GM19193 (cell line): Measurements from ENCODE around the gene CADM4.

ENCODE experiments used
- POLR2A ChIP-seq: IDR thresholded peaks from 4 replicates; pipeline ENCODE4 v1.6.1; 2011; ENCODE audit not compliant: insufficient read depth, insufficient read length; ENCODE audit errors: extremely low read depth

CADM4 gene

GRCh38 chr19:43589277-43589676, 50.4 kb downstream of the CADM4 start:
- no peak for TF ChIP-seq POLR2A

- TF ChIP-seq POLR2A, result no peak
These were observed 53.3 kb downstream of the CADM4 start for GRCh38 chr19:43586346-43586745.

- no peak for TF ChIP-seq POLR2A
These were observed 55.2 kb downstream of the CADM4 start for GRCh38 chr19:43584484-43584883.

GRCh38 chr19:43582495-43582894, 57.2 kb downstream of the CADM4 start:
- TF ChIP-seq POLR2A, result no peak

GRCh38 chr19:43581467-43581866, 58.2 kb downstream of the CADM4 start:
- no peak for TF ChIP-seq POLR2A

- no peak for TF ChIP-seq POLR2A
These were observed 60.9 kb downstream of the CADM4 start for GRCh38 chr19:43578787-43579186.

GRCh38 chr19:43575955-43576878, 63.4 kb downstream of the CADM4 start:
- no peak for TF ChIP-seq POLR2A

- TF ChIP-seq POLR2A, result peak; percentile 62
These were observed 64.3 kb downstream of the CADM4 start, which contains the start of the genes PINLYP and XRCC1 for GRCh38 chr19:43575156-43575950. Gene PINLYP (plus strand): TSS chr19:43575801. CDS start chr19:43577192, 1,391 bp downstream. Gene XRCC1 (minus strand): TSS chr19:43575527. CDS start chr19:43575458, 69 bp downstream.

DNA sequence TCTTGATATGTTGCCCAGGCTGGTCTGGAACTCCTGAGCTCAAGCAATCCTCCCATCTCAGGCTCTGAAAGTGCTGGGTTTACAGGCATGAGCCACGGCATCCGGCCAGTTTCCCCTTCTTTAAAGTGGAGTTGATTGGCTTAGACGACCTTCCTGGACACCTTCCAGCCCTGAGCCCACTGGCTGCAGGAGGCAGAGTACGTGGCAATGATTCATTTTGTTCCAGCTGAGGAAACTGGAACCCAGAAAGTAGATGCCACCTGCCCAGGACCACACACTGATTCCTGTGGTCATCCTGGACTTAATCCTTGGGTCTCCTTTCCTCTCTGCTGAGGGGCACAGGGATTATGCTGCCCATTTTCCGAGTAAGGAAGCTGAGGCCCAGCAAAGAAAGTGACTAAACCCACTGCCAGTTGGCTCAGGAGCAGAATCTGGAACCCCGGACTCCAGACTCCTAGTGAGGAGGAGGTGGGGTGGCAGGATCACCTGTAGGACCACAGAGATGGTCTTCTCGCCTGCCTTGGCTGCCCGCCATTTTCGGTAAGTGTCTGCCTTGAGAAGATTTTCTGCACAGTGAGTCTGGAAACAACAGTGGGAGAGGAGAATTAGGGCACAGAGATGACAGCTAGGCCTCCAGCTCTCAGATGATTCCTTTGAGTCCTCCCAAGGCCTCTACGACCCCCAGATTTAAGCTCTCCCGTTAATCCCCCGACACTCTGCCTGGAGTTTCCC, 65.1 kb downstream of the CADM4 start:
- TF ChIP-seq POLR2A, result no peak
